ENCODE results near the gene SBF2. TPM values are rescaled to one million over a fixed set of nuclear protein-coding genes. Genes with fewer than 3 reads are reported as not detected.

SBF2 gene
- total and polyA plus RNA-seq, 9 of the 15 experiments (the other 6 are each of a cell fraction or from before 2014, with no cell fraction given) = 0.80 to 9.5 (median 5.0) TPM

DNA sequence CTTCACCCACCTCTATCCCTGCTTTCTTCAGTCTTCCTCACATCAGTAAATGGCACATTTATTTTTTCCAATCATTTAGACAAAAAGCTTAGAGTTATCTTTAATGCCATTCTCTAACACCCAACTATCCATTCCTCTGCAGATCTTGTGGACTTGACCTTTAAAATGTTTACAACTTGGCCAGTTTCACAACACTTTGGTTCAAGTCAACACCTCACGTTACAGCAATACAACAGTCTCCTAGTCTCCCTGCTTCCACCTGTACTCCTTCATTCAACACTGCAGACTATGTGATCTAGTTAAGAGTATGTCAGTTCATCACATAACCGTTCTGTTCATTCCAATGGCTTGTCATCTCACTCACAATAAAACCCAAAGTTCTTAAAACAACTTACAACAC is 325.0 kb downstream of the SBF2 start (continued):
- TF ChIP-seq ZNF507 (tag; conservative IDR thresholded peaks at IDR 0.05) = no peak
- TF ChIP-seq, protein P1, sequence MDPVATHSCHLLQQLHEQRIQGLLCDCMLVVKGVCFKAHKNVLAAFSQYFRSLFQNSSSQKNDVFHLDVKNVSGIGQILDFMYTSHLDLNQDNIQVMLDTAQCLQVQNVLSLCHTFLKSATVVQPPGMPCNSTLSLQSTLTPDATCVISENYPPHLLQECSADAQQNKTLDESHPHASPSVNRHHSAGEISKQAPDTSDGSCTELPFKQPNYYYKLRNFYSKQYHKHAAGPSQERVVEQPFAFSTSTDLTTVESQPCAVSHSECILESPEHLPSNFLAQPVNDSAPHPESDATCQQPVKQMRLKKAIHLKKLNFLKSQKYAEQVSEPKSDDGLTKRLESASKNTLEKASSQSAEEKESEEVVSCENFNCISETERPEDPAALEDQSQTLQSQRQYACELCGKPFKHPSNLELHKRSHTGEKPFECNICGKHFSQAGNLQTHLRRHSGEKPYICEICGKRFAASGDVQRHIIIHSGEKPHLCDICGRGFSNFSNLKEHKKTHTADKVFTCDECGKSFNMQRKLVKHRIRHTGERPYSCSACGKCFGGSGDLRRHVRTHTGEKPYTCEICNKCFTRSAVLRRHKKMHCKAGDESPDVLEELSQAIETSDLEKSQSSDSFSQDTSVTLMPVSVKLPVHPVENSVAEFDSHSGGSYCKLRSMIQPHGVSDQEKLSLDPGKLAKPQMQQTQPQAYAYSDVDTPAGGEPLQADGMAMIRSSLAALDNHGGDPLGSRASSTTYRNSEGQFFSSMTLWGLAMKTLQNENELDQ (CRISPR knock-in tag; IDR thresholded peaks at IDR 0.05; ENCODE audit: borderline replicate concordance) = no peak
- no peak for TF ChIP-seq SMARCE1 (IDR thresholded peaks at IDR 0.05)
- TF ChIP-seq, protein P2, sequence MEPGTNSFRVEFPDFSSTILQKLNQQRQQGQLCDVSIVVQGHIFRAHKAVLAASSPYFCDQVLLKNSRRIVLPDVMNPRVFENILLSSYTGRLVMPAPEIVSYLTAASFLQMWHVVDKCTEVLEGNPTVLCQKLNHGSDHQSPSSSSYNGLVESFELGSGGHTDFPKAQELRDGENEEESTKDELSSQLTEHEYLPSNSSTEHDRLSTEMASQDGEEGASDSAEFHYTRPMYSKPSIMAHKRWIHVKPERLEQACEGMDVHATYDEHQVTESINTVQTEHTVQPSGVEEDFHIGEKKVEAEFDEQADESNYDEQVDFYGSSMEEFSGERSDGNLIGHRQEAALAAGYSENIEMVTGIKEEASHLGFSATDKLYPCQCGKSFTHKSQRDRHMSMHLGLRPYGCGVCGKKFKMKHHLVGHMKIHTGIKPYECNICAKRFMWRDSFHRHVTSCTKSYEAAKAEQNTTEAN (CRISPR knock-in tag; IDR thresholded peaks at IDR 0.05) = no peak
- TF ChIP-seq RCOR1 (IDR thresholded peaks at IDR 0.05; ENCODE audit: borderline replicate concordance in 1 of 2, low read depth in 2 of 2, low read length in 2 of 2) = no peak

DNA sequence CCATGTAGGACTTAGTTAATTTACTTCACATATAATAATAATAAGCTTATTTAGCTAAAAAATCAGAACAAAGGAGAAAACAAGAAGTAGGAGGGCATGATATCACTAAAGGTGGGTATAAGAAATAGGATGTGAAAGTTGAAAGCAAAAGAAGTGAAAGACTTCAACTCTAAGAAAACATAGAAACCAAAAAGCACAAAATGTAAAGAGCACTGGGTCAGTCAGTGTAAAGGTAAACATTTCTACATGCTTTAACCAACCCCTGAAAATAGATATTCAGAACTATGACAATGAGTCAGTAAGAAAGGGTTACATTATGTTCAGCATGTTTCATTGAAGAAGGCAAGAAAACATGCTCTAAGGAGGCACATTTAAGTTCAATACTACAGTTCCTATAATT is 331.3 kb downstream of the SBF2 start:
- ChIA-PET CTCF (ENCODE audit: low intra/inter-chr PET ratio) (no interaction called here), POLR2A (interaction anchor here (0.7 kb wide), 1 partner anchor 46 kb away, joined by 3 read pairs; no protein-coding TSS in a partner anchor)
- no peak overlapping the region for H3K27ac ChIP-seq (ENCODE audit: extremely low read depth, low read depth, low read length)
- DNase-seq (ENCODE audit: extremely low read depth in 1 of 4, low spot score in 3 of 4) (no peak), ATAC-seq (no peak), FAIRE-seq (no peak)
- no peaks in the 10 kb centered on the region for H3K9me1 ChIP-seq (ENCODE audit: control insufficient read depth, insufficient read depth, low read length)
- H3K4me1 ChIP-seq (replicated peaks in 1 of 2; ENCODE audit: control insufficient read depth in 2 of 2, insufficient read depth in 2 of 2, low read length in 2 of 2) = no peaks in the 10 kb centered on the region
- no peak overlapping the region for H3K9ac ChIP-seq (ENCODE audit: insufficient read depth in 1 of 2, low read depth in 2 of 2, low read length in 2 of 2)
- no peaks in the 10 kb centered on the region for H3K9me3 ChIP-seq (replicated peaks; ENCODE audit: control insufficient read depth, insufficient read depth, low read depth, low read length)
- no peaks in the 10 kb centered on the region for H3K79me2 ChIP-seq (ENCODE audit: control insufficient read depth, insufficient read depth, low read length)
- no peak overlapping the region for H3K4me3 ChIP-seq
- in situ Hi-C loops (cut with MboI) = no loop called here
- H3K4me2 ChIP-seq (ENCODE audit: insufficient read depth, low read length) = no peak overlapping the region
- H3K27me3 ChIP-seq (ENCODE audit: control insufficient read depth in 2 of 2, insufficient read depth in 2 of 2, low read length in 2 of 2) = peaks cover 0 to 10% of the 10 kb centered on the region in 2 experiments; a peak in 1 of 5 replicates
- no peak overlapping the region for H2AFZ ChIP-seq (ENCODE audit: low read depth, low read length)
- intact Hi-C loops (cut with micrococcal nuclease) = no loop called here
- H3K36me3 ChIP-seq (ENCODE audit: control insufficient read depth, insufficient read depth, low read length) = no peaks in the 10 kb centered on the region
- no TSS peak for BruUV-seq (replicated peaks)
- no peaks in the 10 kb centered on the region for H4K20me1 ChIP-seq (replicated peaks; ENCODE audit: control insufficient read depth, insufficient read depth, low read length)
- no peak for TF ChIP-seq RBM14 (IDR thresholded peaks at IDR 0.05; ENCODE audit: borderline replicate concordance, insufficient read depth, low read depth, low read length)
- no peak for TF ChIP-seq IRF2 (CRISPR knock-in tag; IDR thresholded peaks at IDR 0.05)
- no peak for TF ChIP-seq MEF2D (tag; conservative IDR thresholded peaks at IDR 0.05; ENCODE audit: low read depth)
- no peak for TF ChIP-seq ZNF274 (IDR thresholded peaks at IDR 0.05; ENCODE audit: borderline replicate concordance, low read depth, low read length)
- no peak for TF ChIP-seq ZNF445 (CRISPR knock-in tag; IDR thresholded peaks at IDR 0.05; ENCODE audit: low read depth)
- TF ChIP-seq HDAC1 (IDR thresholded peaks at IDR 0.05) = no peak
- TF ChIP-seq FOXP1 (CRISPR knock-in tag; IDR thresholded peaks at IDR 0.05) = no peak
- no peak for TF ChIP-seq SRSF3 (IDR thresholded peaks at IDR 0.05; ENCODE audit: insufficient read depth, low read length)
- TF ChIP-seq NELFE (IDR thresholded peaks at IDR 0.05; ENCODE audit: insufficient read depth, insufficient read length) = no peak
- TF ChIP-seq POLR2AphosphoS2 (IDR thresholded peaks at IDR 0.05; ENCODE audit: low read length) = no peak
- TF ChIP-seq, protein P3, sequence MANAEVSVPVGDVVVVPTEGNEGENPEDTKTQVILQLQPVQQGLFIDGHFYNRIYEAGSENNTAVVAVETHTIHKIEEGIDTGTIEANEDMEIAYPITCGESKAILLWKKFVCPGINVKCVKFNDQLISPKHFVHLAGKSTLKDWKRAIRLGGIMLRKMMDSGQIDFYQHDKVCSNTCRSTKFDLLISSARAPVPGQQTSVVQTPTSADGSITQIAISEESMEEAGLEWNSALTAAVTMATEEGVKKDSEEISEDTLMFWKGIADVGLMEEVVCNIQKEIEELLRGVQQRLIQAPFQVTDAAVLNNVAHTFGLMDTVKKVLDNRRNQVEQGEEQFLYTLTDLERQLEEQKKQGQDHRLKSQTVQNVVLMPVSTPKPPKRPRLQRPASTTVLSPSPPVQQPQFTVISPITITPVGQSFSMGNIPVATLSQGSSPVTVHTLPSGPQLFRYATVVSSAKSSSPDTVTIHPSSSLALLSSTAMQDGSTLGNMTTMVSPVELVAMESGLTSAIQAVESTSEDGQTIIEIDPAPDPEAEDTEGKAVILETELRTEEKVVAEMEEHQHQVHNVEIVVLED (CRISPR knock-in tag; IDR thresholded peaks at IDR 0.05) = no peak
- no peak for TF ChIP-seq HDAC6 (IDR thresholded peaks at IDR 0.05; ENCODE audit: low read depth, low read length)
